GM12878 (cell line): ENCODE data around the gene ARMC8.

Experiments
- ATF3 ChIP-seq: IDR thresholded peaks from 2 replicates; pipeline ENCODE4 v1.6.1; 2011; ENCODE audit warnings: low read depth, mild to moderate bottlenecking, low read length, moderate library complexity, borderline replicate concordance; ENCODE audit errors: extremely low read depth
- CTCF ChIP-seq, 3 experiments: IDR thresholded peaks in 2 of 3; conservative IDR thresholded peaks in 1 of 3; 2 replicates each; pipeline ENCODE4 v1.5.1; 2011; ENCODE audit warnings: low read depth in 3 of 3, low read length in 3 of 3, mild to moderate bottlenecking in 3 of 3, control low read depth in 2 of 3, moderate library complexity in 2 of 3, inconsistent platforms in 1 of 3, mixed read lengths in 1 of 3; ENCODE audit not compliant: control insufficient read depth in 2 of 3, insufficient read depth in 1 of 3; ENCODE audit errors: extremely low read depth in 1 of 3
- MYC ChIP-seq: IDR thresholded peaks from 2 replicates; pipeline ENCODE4 v1.6.1; 2011; ENCODE audit warnings: mild to moderate bottlenecking, low read length, moderate library complexity, inconsistent platforms; ENCODE audit not compliant: insufficient read depth, insufficient replicate concordance, insufficient read length, severe bottlenecking
- NFYB ChIP-seq: IDR thresholded peaks from 2 replicates; pipeline ENCODE4 v1.6.1; 2011; ENCODE audit warnings: low read depth, mild to moderate bottlenecking, low read length, improper control_type of control experiment, moderate library complexity; ENCODE audit not compliant: insufficient read depth
- POLR2AphosphoS5 ChIP-seq: IDR thresholded peaks from 2 replicates; pipeline ENCODE4 v1.6.1; 2011; ENCODE audit warnings: mild to moderate bottlenecking, low read length, inconsistent platforms
- RAD21 ChIP-seq: IDR thresholded peaks from 2 replicates; pipeline ENCODE4 v1.6.1; 2011; ENCODE audit warnings: mild to moderate bottlenecking, low read depth, low read length, moderate library complexity; ENCODE audit not compliant: insufficient read depth
- ZBTB4 ChIP-seq: fragments of 450-650 bp; formaldehyde crosslinking; IDR thresholded peaks from 2 replicates; pipeline ENCODE4 v1.4.0; 2022; ENCODE audit warnings: mild to moderate bottlenecking, moderate library complexity
- ZNF274 ChIP-seq: IDR thresholded peaks from one replicate; pipeline ENCODE4 v1.8.0; 2011; ENCODE audit not compliant: insufficient read length, insufficient read depth
- ZNF687 ChIP-seq: fragments of 450-650 bp; IDR thresholded peaks from 2 replicates; pipeline ENCODE4 v1.6.1; 2017; ENCODE audit warnings: mild to moderate bottlenecking, moderate library complexity
- ZZZ3 ChIP-seq: IDR thresholded peaks from 2 replicates; pipeline ENCODE4 v1.6.1; 2011; ENCODE audit warnings: low read depth; ENCODE audit not compliant: control insufficient read depth, insufficient read length

GRCh38 chr3:138213398-138214085 lies 26.4 kb downstream of the ARMC8 start:
- TF ChIP-seq ATF3 (no peak), CTCF (IDR thresholded peaks at IDR 0.05 in 2 of 3, conservative IDR thresholded peaks at IDR 0.05 in 1 of 3; ENCODE audit: control insufficient read depth in 2 of 3, extremely low read depth in 1 of 3, insufficient read depth in 1 of 3, low read depth in 3 of 3, low read length in 3 of 3) (no peak), ZZZ3 (no peak), RAD21 (no peak), ZBTB4 (CRISPR knock-in tag) (no peak), ZNF687 (no peak), ZNF274 (no peak), NFYB (no peak), POLR2AphosphoS5 (no peak), MYC (no peak)
